ENCODE measurements around the gene ITCH. TPM values are rescaled to one million over a fixed set of nuclear protein-coding genes. Genes with fewer than 3 reads are reported as not detected.
A peak's percentile ranks its signal among the peaks of the same experiment; 100 is the strongest.

ITCH gene
- total and polyA plus RNA-seq, 9 of the 15 experiments (the other 6 are each of a cell fraction or from before 2014, with no cell fraction given) = 7.5 to 53.0 (median 22.9) TPM

DNA sequence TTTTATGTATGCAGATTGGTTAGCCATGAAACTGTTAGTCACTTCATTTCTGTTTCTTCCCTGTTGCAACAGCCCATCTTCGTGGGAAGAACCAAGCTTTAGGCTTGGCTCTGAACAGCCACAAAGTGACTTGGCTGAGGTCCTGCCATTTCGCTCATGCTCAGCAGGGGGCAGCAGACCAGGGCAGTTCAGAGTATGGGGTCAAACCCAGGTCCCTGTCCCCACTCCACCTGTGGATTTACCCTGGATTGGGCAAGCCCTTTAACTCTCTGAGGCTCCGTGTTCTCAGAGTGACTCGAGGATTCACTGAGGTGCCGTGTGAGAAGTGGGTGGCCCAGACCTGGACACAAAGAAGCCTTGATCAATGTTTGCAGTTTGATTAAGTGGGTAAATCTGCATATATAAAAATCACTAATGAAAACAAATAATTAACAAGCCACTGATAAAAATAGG is 175.6 kb downstream of the ITCH start:
- DNase-seq (ENCODE audit: extremely low read depth in 1 of 4, low spot score in 3 of 4) (peak; percentile 69 to 84 (median 76)), ATAC-seq (peak; percentile 91), FAIRE-seq (peak; percentile 90)
- H2AFZ ChIP-seq (ENCODE audit: low read depth, low read length) = no peak overlapping the region
- H3K4me2 ChIP-seq (ENCODE audit: insufficient read depth, low read length) = no peak overlapping the region
- in situ Hi-C loops (cut with MboI) = loop anchor here (10.0 kb wide), 1 partner anchor 166 kb away; the partner anchor contains the start of gene TP53INP2
- no TSS peak for BruUV-seq (replicated peaks)
- H3K9me1 ChIP-seq (ENCODE audit: control insufficient read depth, insufficient read depth, low read length) = no peaks in the 10 kb centered on the region
- peaks cover 0 to 3% of the 10 kb centered on the region in 2 experiments; a peak in 1 of 5 replicates for H3K4me1 ChIP-seq (replicated peaks in 1 of 2; ENCODE audit: control insufficient read depth in 2 of 2, insufficient read depth in 2 of 2, low read length in 2 of 2)
- POLR2A ChIA-PET = interaction anchor here (0.6 to 2.4 kb wide), 4 partner anchors 8 to 236 kb away, joined by 3 to 8 read pairs (median 5); partner anchors contain the start of gene DYNLRB1
- H4K20me1 ChIP-seq (replicated peaks; ENCODE audit: control insufficient read depth, insufficient read depth, low read length) = no peaks in the 10 kb centered on the region
- H3K27ac ChIP-seq (ENCODE audit: extremely low read depth, low read depth, low read length) = no peak overlapping the region
- no peaks in the 10 kb centered on the region for H3K79me2 ChIP-seq (ENCODE audit: control insufficient read depth, insufficient read depth, low read length)
- H3K4me3 ChIP-seq = no peak overlapping the region
- H3K9ac ChIP-seq (ENCODE audit: insufficient read depth in 1 of 2, low read depth in 2 of 2, low read length in 2 of 2) = no peak overlapping the region
- WGBS (ENCODE audit: insufficient coverage, low coverage, missing lambda C conversion rate) = 37% methylated on average over 5 of the region's 5 CpGs
- H3K36me3 ChIP-seq (ENCODE audit: control insufficient read depth, insufficient read depth, low read length) = peaks cover 63% of the 10 kb centered on the region
- CTCF ChIA-PET (ENCODE audit: low intra/inter-chr PET ratio) = interaction anchor here (0.6 to 1.2 kb wide), 4 partner anchors 166 to 230 kb away, joined by 3 to 4 read pairs (median 4); no protein-coding TSS in a partner anchor
- H3K9me3 ChIP-seq (replicated peaks; ENCODE audit: control insufficient read depth, insufficient read depth, low read depth, low read length) = no peaks in the 10 kb centered on the region
- no peaks in the 10 kb centered on the region for H3K27me3 ChIP-seq (ENCODE audit: control insufficient read depth in 2 of 2, insufficient read depth in 2 of 2, low read length in 2 of 2)
- intact Hi-C loops (cut with micrococcal nuclease) = loop anchor here (1.0 to 5.0 kb wide), 4 partner anchors 171 to 346 kb away; no protein-coding TSS in a partner anchor
- TF ChIP-seq CBFB (CRISPR knock-in tag; IDR thresholded peaks at IDR 0.05) (no peak), RBM39 (optimal IDR thresholded peaks at IDR 0.05; ENCODE audit: low read depth, low read length) (no peak), SETDB1 (IDR thresholded peaks at IDR 0.05; ENCODE audit: low read length) (no peak), SMC3 (conservative IDR thresholded peaks at IDR 0.05; ENCODE audit: insufficient read depth, low read depth, low read length) (peak; percentile 86), ESRRA (IDR thresholded peaks at IDR 0.05; ENCODE audit: borderline replicate concordance, low read depth) (peak; percentile 27; the same call in 1 of the 2 replicates), HEY1 (CRISPR knock-in tag; IDR thresholded peaks at IDR 0.05; ENCODE audit: borderline replicate concordance) (no peak), JUND (IDR thresholded peaks at IDR 0.05; ENCODE audit: borderline replicate concordance, low read depth, low read length) (0 out of 2 replicates have a peak, but pooled peaks have one; percentile 23), JUND (tag; IDR thresholded peaks at IDR 0.05; ENCODE audit: borderline replicate concordance, low read depth, low read length) (no peak; the same call in 2 of the 3 replicates), PRPF4 (IDR thresholded peaks at IDR 0.05; ENCODE audit: insufficient read depth, low read depth, low read length, poor library complexity, severe bottlenecking) (no peak), ZNF217 (CRISPR knock-in tag; IDR thresholded peaks at IDR 0.05) (no peak), ZNF644 (tag; IDR thresholded peaks at IDR 0.05; ENCODE audit: low read depth) (no peak), CBX5 (IDR thresholded peaks at IDR 0.05; ENCODE audit: borderline replicate concordance, low read depth) (no peak), ZNF24 (IDR thresholded peaks at IDR 0.05) (no peak), ZKSCAN3 (CRISPR knock-in tag; IDR thresholded peaks at IDR 0.05) (no peak)
- TF ChIP-seq, protein P1, sequence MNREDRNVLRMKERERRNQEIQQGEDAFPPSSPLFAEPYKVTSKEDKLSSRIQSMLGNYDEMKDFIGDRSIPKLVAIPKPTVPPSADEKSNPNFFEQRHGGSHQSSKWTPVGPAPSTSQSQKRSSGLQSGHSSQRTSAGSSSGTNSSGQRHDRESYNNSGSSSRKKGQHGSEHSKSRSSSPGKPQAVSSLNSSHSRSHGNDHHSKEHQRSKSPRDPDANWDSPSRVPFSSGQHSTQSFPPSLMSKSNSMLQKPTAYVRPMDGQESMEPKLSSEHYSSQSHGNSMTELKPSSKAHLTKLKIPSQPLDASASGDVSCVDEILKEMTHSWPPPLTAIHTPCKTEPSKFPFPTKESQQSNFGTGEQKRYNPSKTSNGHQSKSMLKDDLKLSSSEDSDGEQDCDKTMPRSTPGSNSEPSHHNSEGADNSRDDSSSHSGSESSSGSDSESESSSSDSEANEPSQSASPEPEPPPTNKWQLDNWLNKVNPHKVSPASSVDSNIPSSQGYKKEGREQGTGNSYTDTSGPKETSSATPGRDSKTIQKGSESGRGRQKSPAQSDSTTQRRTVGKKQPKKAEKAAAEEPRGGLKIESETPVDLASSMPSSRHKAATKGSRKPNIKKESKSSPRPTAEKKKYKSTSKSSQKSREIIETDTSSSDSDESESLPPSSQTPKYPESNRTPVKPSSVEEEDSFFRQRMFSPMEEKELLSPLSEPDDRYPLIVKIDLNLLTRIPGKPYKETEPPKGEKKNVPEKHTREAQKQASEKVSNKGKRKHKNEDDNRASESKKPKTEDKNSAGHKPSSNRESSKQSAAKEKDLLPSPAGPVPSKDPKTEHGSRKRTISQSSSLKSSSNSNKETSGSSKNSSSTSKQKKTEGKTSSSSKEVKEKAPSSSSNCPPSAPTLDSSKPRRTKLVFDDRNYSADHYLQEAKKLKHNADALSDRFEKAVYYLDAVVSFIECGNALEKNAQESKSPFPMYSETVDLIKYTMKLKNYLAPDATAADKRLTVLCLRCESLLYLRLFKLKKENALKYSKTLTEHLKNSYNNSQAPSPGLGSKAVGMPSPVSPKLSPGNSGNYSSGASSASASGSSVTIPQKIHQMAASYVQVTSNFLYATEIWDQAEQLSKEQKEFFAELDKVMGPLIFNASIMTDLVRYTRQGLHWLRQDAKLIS (CRISPR knock-in tag; IDR thresholded peaks at IDR 0.05) = no peak
- TF ChIP-seq, protein P2, sequence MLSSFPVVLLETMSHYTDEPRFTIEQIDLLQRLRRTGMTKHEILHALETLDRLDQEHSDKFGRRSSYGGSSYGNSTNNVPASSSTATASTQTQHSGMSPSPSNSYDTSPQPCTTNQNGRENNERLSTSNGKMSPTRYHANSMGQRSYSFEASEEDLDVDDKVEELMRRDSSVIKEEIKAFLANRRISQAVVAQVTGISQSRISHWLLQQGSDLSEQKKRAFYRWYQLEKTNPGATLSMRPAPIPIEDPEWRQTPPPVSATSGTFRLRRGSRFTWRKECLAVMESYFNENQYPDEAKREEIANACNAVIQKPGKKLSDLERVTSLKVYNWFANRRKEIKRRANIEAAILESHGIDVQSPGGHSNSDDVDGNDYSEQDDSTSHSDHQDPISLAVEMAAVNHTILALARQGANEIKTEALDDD (IDR thresholded peaks at IDR 0.05) = no peak
- TF ChIP-seq, protein P3, sequence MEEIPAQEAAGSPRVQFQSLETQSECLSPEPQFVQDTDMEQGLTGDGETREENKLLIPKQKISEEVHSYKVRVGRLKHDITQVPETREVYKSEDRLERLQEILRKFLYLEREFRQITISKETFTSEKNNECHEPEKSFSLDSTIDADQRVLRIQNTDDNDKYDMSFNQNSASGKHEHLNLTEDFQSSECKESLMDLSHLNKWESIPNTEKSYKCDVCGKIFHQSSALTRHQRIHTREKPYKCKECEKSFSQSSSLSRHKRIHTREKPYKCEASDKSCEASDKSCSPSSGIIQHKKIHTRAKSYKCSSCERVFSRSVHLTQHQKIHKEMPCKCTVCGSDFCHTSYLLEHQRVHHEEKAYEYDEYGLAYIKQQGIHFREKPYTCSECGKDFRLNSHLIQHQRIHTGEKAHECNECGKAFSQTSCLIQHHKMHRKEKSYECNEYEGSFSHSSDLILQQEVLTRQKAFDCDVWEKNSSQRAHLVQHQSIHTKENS (CRISPR knock-in tag; IDR thresholded peaks at IDR 0.05) = no peak
